ENCODE measurements around the gene MIAT.
"Not testable (repeated sequence)": the region's sequence is repeated elsewhere in the genome, so short reads cannot be mapped to it uniquely, and the experiment has no call there.

MIAT gene

DNA sequence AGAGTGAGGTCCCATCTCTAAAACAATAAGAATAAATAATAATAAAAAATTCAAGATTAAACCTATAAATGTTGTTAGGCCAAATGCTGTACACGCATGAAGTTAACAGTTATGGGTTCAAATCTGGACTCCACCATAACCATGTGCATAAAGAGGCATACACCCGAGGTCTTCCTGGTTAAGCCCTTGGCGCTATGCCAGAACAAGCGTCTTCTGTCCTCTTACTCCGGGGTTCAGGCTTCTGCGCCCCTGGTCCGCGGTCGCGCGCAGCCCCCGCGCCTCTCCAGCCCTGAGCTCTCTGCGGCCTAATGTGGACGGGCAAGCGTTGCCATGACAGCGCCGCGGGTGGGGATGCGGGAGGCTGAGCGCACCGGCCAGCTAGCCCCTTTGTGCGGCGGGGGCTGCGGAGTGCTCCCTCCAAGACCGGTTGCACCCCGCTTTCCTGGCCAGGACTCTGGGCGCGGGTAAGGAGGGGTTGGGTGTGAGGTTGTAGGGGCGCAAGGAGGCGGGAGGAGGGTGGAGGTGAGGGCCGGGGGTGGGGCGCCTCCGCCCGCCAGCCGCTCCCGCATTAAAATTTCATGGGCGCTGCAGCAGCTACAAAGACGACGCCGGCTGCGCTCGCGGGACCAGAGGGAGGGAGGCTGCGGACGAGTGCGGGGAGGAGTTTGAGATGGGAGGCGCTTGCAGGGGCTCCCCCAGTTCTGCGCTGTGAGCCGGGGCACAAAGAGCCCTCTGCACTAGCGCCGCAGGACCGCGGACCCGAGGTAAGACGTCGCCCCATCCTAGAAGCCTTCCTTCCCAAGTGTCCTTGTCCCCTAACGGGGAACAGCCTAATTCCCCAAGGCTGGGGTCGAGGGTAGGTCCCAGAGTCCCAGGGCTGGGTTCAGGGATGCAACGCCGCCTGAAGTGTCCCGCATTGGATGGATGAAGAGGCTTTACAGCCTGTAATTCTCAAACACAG lies at the start of gene MIAT:
TSS of gene MIAT (plus strand) at position 698 of the 961 bp plus-strand sequence.
- DNase-seq (ENCODE audit: extremely low read depth in 1 of 2, low read depth in 1 of 2) = peak in 1 of 2 donors; percentile 53

GRCh38 chr22:26608129-26608528 lies 49.3 kb upstream of the MIAT start:
- no peak for DNase-seq (ENCODE audit: extremely low read depth in 1 of 2, low read depth in 1 of 2)

- no peak for DNase-seq (ENCODE audit: extremely low read depth in 1 of 2, low read depth in 1 of 2)
Observed at GRCh38 chr22:26609287-26609686, 48.1 kb upstream of the MIAT start.

DNA sequence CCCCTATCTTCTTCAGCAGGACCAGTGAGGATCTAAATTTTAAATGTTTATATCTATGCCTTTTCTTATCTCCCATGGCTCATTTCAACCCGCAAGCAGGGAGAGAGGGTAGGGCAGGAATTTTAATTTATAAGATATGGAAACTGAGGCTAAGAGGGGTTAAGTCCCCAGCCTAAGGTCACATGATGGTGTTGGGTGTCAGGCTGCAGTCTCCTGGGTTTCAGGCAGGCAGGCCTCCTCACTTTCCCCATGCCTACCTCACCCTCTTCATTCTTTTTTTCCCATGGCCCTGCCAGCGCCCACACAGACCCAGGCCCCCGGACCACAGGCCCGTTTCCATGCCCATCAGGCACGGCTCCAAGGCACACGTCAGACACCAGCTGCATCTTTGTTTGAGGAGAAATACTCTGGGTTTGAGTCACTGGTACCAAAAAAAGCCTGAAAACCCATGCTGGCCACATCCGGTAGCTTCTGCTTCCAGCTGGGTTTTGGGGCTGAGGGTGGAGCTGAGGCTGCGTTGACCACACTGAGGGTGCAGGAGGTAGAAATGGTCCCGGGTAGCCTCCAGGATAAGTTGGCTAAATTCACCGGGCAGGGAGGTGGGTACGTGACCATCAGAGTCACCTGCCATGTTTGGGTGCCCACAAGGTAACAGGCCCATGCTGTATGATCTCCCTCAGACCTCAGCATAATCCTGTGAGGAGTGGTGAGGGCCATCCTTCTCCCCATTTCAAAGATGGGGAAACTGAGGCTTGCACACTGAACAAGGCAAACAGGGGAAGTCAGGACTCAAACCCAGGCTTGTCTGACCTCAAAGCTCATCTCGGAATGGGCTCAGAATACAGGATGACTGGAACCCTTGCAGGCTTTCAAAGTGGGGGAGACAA lies 47.1 kb upstream of the MIAT start:
- DNase-seq (ENCODE audit: extremely low read depth in 1 of 2, low read depth in 1 of 2) = peak; percentile 32 to 49

GRCh38 chr22:26610996-26611395 lies 46.4 kb upstream of the MIAT start:
- DNase-seq (ENCODE audit: extremely low read depth in 1 of 2, low read depth in 1 of 2) = no peak

DNA sequence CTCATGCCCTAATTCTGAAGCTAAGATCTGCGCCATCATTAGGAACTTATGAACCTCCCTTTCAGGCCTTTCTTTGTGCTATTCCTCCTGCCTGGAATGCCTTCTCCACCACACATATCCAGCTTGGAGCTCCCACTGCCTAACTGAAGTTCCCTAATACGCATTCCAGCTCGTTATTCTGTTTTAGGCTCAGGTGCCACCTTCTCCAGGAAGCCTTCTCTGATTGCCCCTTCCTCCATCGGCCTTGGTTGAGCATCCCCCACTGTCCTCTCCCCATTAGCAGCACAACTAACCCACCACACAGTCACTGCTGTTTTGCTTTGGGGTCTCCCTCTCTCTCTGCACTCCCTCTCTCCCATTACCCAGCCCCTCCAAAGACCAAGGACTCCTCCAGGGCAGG lies 44.7 kb upstream of the MIAT start:
- DNase-seq (ENCODE audit: extremely low read depth in 1 of 2, low read depth in 1 of 2) = no peak

- not testable (repeated sequence) for DNase-seq (ENCODE audit: extremely low read depth in 1 of 2, low read depth in 1 of 2)
Observed at GRCh38 chr22:26613753-26614152, 43.6 kb upstream of the MIAT start.

DNA sequence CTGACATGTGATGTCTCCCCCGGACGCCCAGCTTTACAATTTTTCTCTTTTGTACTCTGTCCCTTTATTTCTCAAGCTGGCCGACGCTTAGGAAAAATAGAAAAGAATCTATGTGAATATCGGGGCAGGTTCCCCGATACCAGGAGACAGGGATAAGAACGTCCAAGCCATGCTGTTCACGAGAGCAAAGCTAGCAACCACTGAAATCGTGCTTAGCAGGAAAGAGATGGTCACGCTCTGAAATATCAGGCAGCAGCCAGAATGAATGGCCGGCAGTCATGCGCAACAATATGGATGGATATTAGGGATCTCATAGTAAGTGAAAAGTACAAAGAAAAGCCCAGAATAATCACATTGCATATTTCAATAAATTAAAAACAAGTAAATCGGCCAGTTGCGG lies 43.1 kb upstream of the MIAT start:
- DNase-seq (ENCODE audit: extremely low read depth in 1 of 2, low read depth in 1 of 2) = no peak

DNA sequence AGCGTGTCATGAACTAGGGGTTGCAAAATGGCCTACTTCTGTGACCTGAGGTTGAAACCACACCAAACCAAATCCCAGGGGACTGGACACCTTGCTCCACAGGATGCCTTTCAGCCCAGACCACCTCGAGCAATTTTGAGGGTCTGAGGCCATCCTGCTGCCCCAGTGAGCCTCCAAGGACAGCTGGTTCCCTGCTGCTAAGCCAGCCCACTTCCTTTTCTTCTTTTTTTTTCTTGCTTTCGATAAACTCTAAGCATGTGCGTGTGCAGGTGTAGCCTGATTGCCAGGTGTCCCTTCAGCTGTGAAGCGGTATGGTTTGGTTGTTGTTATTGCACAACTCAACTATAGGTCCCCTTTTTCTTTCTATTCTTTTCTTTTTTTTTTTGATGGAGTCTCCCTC lies 42.2 kb upstream of the MIAT start:
- DNase-seq (ENCODE audit: extremely low read depth in 1 of 2, low read depth in 1 of 2) = no peak

- DNase-seq (ENCODE audit: extremely low read depth in 1 of 2, low read depth in 1 of 2) = no peak
Observed at GRCh38 chr22:26615830-26616435, 41.5 kb upstream of the MIAT start.

- DNase-seq (ENCODE audit: extremely low read depth in 1 of 2, low read depth in 1 of 2) = no peak
Observed at GRCh38 chr22:26616650-26617049, 40.7 kb upstream of the MIAT start.

GRCh38 chr22:26617271-26618199 lies 39.9 kb upstream of the MIAT start, which contains the start of gene CRYBB1:
CRYBB1 (minus strand) TSS chr22:26618027; CDS start chr22:26616319, 1,708 bp downstream.
- no peak for DNase-seq (ENCODE audit: extremely low read depth in 1 of 2, low read depth in 1 of 2)

DNA sequence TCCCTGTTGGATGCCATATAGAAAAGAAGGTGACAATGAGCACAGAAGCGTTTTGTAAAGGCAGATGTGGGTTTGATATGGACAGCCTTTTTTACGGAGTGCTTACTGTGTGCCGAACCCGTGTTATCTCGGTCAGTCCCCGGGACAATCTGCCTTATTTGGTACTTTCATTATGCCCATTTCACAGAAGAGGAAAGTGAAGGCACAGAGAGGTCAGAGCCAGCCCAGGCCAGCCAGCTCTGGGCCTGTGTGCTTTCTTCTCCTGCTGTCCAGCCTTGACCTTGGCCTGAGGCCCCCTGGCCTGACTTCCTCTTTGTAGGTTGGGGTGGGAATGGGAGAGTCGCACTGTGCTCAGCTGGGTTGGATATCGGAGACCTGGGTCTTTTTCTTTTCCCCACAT lies 38.9 kb upstream of the MIAT start:
- no peak for DNase-seq (ENCODE audit: extremely low read depth in 1 of 2, low read depth in 1 of 2)

DNA sequence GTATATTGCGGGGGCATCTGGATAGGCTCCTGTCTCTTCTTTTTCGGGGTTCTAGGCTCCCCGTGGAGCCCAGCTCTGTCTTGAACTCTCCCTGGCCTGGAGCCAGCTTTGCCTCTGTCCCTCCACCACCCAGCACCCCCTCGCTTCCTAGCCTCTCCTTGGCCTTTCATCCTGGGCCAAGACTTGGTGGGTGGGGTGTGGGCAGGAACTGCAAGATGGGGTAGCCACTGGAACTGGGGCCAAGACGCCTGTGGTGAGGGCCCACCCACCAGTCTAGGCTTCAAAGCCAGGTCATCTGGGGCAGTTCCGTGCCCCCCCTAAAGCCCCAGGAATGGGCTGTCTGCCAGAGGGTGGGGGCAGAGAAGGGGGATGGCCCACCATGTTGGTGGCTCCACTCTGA lies 37.9 kb upstream of the MIAT start:
- DNase-seq (ENCODE audit: extremely low read depth in 1 of 2, low read depth in 1 of 2) = no peak

- DNase-seq (ENCODE audit: extremely low read depth in 1 of 2, low read depth in 1 of 2) = no peak
Observed at GRCh38 chr22:26620197-26620596, 37.2 kb upstream of the MIAT start.

- no peak for DNase-seq (ENCODE audit: extremely low read depth in 1 of 2, low read depth in 1 of 2)
Observed at GRCh38 chr22:26621663-26622062, 35.7 kb upstream of the MIAT start, which contains the start of gene CRYBA4. CRYBA4 (plus strand) TSS chr22:26621963; CDS start chr22:26622597, 634 bp downstream.

- no peak for DNase-seq (ENCODE audit: extremely low read depth in 1 of 2, low read depth in 1 of 2)
Observed at GRCh38 chr22:26623984-26624383, 33.4 kb upstream of the MIAT start.

DNA sequence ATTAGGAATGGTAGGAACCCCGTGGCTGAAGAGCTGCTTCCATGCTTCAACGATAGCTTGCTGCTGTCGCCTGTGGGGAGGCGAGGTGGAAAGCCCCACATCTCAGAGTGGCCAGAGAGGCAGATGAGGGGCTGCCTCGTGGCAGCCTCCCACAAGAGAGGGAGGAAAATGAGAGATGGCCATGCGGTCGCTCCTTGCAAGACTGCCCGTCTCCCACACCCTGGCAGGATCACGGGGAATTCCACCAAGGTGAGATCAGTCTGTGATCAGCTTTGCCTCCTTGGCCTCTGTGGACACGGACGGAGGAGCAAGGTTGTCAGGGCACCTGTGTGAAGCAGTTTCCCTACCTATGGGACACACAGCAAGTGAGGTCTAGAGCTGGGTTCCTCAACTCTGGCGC lies 32.6 kb upstream of the MIAT start:
- no peak for DNase-seq (ENCODE audit: extremely low read depth in 1 of 2, low read depth in 1 of 2)

GRCh38 chr22:26629988-26630761 lies 27.2 kb upstream of the MIAT start:
- no peak for DNase-seq (ENCODE audit: extremely low read depth in 1 of 2, low read depth in 1 of 2)
